DMS53 treated with DMSO at 0.1 percent for 48 hours (cell line): ENCODE results near the gene TSKU.
A peak's percentile ranks its signal among the peaks of the same experiment; 100 is the strongest.
"Not testable (repeated sequence)": the region's sequence is repeated elsewhere in the genome, so short reads cannot be mapped to it uniquely, and the experiment has no call there.

Experiments used
- DNase-seq: peaks from one replicate; lab custom pipeline; 2025; ENCODE audit not compliant: unreplicated experiment; lab: John Stamatoyannopoulos, UW

The TSKU gene

DNA sequence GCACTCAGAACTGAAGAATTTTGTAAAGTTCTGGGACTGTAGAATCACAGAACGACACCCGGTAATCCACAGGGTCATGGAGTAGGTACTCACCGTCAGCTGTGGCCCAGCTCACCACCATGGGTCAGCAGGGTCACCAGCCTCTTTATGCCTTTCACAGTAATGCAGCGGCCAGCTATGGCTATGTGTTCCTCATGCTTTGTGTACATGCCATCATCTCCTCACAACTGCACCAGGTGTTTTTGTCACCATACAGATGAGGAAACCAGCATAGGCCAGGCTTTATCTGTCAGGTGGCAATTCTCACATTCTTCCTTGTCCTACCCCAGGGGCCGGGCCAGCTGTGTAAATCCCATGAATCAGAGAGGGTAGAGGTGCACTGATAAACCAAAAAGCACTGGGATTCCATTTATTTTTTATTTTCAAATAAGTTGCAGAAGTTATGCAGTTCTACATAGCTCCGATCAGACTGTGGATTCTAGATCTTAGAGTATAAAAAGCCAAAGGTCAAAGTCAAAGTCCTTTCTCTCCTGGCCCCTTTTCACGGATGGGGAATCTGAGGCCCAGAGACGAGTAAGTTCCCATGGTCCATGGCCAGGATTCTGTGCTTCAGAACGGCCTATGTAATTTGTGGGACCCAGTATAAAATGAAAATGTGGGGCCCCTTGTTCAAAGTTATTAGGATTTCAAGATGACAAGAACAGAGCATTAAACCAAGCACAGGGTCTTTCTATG lies 17.5 kb downstream of the TSKU start:
- DNase-seq = peak; percentile 28

DNA sequence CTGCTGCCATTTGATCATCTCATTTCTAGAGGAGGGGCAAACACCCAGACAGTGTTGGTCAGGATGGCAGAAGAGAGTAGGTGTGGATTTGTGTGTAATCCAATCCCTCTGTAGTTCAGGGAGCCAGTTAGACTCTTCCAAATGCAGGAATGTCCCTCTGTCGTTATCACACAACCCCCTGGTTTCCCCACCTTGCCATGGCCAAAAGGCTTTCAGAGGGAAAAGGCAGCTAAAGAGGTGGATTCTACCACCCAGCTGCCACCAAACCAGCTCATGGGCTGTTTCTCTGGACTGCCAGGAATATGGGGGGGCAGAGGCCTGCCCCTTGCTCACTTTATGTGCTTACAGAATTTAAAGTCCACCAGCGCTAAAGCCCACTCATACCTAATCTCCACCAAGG lies 18.1 kb downstream of the TSKU start:
- DNase-seq = peak; percentile 41

DNA sequence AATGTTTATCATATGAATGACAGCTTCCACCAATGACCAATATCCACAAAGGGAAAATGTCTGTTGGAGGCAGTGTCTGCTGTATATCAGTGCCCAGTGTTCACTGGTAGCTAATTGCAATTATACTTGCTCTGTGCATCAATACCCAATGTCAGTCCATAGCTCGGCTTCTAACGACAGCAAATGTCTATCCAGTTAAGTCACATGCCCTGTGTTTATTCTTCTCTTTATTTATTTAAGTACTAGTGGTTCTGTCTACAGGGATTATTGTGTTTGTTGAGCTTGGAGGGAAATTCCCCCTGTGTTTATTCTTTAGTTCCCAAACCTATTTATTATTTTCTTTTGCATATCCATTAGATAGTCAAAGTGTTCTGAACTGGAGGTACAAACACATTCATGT lies 18.6 kb downstream of the TSKU start:
- DNase-seq = peak; percentile 97

DNA sequence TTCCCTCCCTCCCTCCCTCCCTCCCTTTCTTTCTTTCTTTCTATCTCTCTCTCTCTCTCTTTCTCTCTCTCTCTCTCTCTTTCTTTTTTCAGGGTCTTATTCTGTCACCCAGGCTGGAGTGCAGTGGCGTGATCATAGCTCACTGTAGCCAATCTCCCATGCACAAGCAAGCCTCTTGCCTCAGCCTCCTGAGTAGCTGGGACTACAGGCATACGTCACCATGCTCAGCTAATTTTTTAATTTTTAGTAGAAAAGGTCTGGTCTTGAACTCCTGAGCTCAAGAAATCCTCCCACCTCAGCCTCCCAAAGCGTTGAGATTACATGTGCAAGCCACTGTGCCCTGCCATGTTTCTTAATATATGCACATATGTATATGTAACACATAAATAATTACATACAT lies 19.0 kb downstream of the TSKU start:
- DNase-seq = no peak

DNA sequence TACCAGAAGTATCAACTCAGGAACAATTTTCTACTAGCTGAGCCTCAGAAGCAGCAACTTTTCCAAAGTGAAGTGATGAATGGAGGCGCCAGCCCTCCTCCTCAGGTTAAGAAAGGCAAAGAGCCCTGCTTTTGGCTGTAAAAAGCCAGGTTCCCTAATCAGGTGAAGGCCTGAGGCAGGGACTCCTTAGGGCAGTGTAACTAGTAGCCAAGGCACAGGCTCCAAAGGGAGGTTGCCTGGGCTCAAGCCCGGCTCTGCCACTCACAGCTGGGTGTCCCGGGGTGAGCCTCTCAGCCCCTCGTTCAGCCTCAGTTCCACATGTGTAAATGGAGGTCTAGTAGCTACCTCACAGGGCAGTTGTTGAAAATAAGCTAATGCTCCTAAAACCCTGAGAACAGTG lies 19.5 kb downstream of the TSKU start:
- DNase-seq = no peak

DNA sequence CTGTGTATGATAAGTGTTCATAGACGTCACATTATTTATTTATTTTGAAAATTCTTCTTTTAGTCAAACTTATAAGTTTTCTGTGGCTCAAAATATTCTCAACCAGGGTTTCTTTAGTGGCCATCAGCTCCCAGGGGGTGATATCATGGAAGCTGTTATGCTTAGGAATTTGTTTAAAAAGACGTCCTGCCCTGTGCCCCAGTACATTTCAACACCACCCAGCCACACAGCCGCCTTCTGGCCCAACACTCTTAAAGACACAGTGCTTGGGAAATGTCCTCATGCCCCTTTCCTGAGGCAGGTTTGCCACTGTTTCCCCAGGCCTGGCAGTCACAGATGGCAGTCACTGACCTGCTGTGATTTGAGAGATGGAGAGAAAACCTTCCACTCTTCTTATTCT lies 19.9 kb downstream of the TSKU start:
- no peak for DNase-seq

DNA sequence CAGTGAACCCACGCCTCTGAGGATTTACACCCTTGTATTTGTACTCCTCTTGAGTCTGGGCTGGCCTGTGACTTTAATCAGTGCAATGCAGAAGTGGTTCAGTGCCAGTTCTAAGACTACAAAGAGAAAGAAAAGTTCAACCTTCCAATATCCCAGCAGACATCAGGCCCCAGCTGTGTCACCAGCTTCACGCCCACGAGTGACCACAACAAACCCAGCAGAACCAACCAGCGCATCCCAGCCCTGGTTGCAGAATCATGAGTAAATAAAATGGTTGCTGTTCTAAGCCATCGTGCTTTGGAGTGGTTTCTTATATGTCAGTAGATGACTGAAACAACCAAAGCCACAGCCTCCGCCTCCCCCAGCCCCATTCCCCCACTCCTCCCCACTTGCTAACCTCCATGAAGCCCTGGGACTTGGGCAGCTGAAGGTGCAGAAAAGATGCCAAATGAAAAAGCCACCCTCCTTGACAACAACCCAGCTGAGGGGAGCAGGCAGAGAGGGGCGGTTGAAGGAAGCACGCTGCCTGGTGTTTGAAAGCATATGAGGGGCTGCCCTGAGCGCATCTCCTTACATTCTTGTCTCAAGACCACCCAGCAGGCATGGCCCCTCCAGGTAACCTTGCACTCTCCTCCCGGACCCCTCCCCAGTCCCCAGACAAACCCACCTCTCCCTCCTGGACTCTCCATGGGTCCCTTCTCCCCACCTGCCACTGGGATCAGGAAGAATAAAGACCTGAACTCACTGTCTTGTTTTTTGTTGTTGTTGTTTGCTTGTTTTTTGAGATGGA lies 20.9 kb downstream of the TSKU start:
- no peak for DNase-seq

DNA sequence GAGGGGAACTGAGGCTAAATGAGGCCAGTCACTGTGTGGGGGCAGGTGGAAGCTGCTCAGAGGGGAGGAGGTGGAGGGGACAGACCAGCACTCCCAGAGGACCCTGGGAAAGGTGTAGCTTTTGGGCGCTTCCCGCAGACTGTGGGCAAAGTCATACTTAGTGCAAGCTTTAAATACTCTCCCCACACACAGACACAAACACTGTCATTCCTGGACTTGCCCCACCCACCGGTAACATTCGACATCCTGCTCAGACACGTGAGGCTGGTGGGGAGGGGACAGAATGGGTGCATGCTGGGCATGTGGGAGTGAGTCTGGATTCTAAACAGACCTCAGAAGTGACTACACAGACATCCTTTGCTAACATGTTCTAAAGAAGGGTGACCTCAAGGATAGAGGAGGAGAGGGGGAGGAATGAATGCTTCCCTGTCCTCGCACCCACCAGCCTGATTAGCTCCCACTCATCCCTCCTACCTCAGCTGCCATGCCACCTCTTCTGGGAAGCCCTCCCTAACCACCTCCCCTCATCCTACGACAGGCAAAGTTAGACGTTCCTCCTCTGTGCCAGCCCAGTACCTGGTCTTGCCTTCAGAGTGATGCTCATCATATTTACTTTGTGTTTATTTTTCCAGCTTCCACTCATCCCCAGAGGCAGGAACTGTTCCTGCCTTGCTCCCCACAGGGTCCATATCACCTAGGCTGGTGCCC lies 22.2 kb downstream of the TSKU start:
- no peak for DNase-seq

DNA sequence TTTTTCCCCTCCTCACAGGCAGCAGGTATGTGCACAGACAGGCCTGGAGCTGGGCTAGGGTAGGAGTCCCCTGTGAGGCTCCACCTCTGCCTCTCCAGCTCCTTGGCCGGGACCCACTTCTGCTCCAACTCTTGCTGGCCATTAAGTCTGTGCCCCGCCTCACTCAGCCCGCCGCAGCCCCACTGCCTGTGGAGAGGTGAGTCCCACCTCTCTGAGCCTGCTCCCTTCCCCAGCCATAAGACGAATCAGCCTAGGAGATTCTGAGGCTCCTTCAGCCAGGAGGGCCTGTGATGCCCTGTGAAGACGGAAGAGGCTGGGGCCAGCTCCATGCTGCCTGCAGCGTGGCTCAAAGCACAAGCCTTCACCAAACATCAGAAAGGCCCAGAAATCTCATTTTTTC lies 23.0 kb downstream of the TSKU start:
- DNase-seq = no peak

DNA sequence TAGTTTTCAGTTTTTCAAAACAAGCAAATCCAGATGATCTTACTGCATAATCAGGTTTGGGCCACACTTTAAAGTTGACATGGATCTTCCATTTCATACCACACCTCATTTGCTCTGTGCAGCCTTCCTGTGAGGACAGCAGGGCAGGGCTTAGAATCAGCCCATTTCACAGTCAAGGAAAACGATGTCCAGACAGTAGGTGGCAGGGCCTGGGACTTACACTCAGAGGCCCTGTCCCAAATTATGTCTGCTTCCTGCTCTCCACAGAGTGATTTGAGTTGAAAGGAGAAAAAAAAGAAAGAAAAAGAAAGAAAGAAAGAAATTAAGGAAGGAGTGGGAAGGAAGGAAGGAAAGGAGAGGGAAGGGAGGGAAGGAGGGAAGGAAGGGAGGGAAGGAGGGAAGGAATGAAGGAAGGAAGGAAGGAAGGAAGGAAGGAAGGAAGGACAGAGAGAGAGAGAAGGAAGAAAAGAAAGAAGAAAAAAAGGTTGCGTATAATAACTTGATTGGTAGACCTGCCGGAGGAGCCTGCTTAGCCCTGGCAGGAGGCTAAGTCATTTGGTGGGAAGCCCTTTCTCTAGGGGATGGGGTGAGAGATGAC lies 23.6 kb downstream of the TSKU start:
- DNase-seq = no peak

DNA sequence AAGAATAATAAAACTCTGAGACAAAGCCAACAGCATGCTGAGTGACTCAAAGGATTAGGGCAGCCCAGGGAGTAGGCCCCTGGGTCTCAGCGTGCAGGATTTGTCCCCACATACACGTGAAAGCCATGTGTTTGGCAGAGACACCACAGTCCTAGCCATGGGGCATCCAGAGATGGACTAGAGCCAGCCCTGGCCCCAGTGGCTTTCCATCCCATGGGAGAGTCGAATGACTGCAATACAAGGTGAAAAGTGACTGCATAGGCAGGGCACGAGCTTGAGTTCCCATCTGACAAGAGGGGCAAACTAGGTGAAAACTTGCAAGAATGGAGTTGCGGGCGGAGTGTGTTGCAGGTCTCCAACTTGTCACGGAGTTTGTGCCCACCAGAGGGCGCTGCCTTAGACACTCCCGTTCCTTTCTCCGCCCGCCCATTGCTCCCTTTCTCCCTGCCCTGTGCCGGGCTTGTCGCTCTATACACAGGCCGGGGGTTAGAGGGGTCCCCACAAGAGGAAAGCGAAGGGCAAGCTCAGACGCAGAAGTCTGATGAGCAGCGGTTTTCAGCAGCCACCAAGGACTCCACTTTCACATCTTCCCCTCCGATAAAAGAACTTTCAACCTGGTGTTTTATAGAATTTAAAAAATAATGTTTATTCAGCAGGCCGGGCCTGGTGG lies 24.2 kb downstream of the TSKU start:
- peak; percentile 90 for DNase-seq

DNA sequence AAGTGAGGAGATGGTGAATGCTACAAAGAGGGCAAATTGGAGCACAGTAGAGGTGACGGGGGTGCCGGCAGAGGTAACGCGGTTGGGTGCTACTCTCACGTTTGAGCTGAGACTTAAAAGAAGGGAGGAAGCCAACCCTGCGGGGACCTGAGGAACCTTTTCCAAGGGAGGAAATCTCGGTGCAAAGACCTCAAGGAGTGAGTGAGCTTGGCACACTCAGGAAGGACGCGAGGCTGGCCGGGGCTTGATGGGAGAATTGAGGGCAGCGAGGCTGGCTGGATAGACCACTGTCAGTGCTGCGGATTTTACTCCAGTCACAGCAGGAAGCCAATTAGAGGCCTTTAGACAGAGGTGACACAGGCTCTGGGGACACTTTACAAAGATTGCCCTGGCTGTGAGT lies 25.0 kb downstream of the TSKU start:
- DNase-seq = no peak

DNA sequence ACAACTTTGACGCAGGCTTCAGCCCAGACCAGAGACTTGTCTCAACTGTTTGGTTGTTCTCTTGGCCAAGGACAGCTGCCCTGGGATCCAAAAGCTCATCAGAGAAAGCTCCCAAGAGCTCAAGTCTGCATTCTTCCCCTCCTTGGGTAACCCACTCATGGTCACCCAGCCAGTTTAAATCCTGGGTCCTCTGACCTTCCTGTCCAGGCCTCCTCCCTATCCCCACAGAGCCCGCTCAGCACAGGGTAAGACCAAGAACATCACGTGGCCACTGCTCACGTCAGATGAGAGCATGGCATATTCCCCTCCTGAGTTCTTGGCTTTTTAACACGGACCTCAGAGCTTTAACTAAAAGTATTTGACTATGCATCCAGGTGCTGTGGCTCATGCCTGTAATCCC lies 25.8 kb downstream of the TSKU start:
- DNase-seq = no peak

DNA sequence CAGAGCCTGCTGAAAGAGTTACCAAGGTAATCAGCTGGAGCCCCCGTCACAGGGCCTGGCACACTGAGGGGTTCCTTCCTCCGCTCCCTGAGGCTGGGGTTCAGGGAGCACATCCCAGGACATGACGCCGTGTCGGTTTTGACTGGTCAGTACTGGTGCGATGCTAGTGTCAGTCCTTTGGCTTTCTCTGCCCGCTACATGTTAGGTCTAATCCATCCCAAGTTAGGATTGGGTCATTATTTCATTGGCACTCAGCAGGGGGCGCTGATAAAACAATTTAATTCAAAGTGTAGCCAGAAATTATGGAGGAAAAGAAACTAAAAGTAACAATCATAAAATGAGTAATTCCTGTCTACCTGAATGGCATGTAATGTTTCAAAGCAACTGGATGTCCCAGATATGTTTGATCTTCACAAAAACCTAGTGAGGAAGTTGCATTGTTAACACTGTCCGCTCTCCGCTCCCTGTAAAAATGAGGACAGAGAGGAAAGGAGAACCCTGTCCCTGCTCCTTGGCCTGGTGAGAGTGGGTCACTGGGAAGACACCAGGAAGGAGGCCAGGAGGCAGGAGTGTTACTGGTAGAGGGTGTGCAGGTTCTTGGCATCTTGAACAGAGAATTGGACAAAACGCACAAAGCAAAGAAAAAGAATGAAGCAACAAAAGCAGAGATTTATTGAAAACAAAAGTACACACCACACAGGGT lies 27.1 kb downstream of the TSKU start:
- DNase-seq = peak; percentile 56

DNA sequence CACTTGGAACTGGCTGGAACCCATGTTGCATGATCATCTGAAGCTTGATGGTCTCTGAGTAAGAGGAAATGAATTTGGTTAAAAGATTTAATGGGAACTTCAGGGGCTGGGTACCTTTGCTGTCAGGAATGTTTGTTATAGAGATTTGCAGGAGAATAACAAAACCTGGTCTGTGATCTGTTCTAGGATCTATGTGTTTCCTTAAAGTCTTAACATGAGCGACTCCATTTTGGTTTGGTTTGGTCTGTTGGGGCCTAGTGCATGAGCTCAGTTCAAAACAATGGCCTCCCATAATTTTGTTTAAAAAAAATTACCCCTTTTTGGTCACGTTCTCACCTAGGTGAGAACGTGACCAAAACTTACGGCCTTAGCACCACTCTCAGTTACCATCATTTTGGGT lies 28.1 kb downstream of the TSKU start:
- no peak for DNase-seq

DNA sequence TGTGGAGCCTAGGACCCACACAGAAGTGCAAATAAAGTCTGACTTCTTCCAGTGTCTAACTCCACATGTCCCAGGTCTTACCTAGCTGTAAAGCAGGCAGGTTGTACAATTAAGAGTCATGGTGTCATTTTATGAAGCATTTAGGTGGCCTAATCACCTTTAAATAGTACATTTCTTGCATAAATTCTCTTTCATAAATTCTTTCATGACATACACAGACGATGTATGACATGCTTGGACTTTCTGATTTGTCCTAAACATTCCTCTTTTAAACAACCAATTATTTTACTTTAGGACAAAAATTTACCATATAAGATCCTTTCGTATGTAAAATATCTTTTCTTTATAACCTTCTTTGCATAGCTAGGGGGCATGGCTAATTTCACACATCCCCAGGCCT lies 31.3 kb downstream of the TSKU start:
- no peak for DNase-seq

DNA sequence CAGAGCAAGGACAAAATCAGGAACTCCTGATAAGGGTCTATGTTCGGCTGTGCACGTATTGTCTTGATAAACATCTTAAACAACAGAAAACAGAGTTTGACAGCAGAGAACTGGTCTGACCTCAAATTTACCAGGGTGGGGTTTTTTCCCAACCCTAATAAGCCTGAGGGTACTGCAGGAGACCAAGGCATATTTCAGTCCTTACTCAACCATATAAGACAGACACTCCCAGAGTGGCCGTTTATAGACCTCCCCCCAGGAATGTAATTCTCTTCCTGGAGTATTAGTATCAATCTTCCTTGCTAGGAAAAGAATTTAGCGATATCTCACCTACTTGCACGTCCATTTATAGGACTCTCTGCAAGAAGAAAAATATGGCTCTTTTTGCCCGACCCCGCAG lies 32.5 kb downstream of the TSKU start:
- DNase-seq = not testable (repeated sequence)

DNA sequence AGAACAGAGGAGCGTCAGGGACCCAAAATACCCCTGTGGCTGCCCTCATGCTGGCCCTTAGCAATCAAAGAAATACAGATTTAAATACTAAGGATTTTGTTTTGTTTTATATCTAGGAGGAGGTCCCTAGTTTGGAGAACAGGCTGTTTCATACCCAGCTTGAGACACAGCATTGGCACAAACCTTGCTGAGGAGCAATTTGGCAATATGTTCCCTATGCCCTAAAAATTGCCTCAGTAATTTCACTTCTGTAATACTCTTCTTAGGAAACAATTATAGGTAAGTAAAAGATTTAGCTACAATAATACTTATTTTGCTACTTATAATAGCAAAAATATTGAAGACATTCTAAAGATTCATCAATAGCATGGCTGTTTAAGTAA lies 37.0 kb downstream of the TSKU start:
- no peak for DNase-seq

DNA sequence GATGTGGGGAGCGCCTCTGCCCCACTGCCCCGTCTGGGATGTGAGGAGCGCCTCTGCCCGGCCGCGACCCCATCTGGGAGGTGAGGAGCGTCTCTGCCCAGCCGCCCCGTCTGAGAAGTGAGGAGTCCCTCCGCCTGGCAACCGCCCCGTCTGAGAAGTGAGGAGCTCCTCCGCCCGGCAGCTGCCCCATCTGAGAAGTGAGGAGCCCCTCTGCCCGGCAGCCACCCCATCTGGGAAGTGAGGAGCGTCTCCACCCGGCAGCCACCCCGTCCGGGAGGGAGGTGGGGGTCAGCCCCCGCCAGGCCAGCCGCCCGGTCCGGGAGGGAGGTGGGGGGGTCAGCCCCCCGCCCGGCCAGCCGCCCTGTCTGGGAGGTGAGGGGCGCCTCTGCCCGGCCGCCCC lies 38.2 kb downstream of the TSKU start:
- not testable (repeated sequence) for DNase-seq

DNA sequence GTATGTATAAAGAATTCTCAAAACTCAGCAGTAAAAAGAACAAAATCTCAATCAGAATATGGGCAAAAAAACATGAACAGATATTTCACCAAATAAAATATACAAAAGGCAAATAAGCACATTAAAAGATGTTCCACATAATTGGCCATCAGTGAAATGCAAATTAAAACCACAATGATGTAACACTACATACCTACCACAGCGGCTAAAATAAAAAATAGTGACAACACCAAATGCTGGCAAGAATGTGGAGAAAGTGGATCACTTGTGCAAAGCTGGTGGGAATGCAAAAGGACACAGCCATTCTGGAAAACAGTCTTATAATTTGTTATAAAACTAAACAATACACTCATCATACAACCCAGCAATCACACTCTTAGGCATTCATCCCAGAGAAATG lies 39.2 kb downstream of the TSKU start:
- DNase-seq = no peak
